NCI-H1436 (cell line): ENCODE data around the gene MARVELD1.
A peak's percentile ranks its signal among the peaks of the same experiment; 100 is the strongest.

Source experiments
- DNase-seq: peaks from one replicate; lab custom pipeline; 2025; lab: John Stamatoyannopoulos, UW

Gene MARVELD1

GRCh38 chr10:97755718-97756117, 42.2 kb downstream of the MARVELD1 start:
- no peak for DNase-seq

GRCh38 chr10:97757471-97757870, 43.9 kb downstream of the MARVELD1 start:
- DNase-seq = no peak

DNA sequence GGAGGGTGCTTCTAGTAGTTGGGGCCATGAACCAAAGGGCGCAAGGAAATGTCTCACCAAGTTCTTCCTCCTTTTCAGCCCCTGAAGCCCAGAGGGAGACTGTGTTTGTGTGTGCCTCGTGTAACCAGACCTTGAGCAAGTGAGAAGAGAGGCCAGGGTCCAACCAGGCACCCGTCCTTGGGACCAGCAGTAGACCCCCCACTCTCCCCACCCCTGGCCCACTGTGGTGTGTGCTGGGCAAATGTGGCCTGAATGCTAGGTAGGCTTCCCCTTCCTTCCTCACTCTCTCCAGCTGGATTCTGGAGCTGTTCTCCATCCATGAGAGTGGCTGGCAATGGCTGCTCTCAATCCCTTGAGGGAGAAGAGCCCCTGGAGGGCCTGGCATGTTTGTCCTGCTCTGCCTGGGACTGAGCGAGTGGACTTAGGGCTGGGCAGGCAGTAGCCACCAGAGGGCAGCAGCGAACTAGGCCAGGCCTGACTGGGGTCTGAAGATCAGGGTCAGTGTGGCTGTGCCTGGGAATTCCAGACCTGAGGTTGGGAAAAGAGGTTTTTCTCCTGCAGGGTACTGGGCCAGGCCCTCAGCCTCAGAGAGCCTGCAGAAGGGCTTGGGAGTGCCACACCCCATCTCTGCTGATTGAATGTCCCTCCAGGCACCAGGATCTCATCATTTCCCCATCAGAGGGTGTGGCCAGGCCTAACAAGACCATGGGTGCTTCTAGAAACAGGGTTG, 45.8 kb downstream of the MARVELD1 start:
- peak; percentile 29 for DNase-seq

DNA sequence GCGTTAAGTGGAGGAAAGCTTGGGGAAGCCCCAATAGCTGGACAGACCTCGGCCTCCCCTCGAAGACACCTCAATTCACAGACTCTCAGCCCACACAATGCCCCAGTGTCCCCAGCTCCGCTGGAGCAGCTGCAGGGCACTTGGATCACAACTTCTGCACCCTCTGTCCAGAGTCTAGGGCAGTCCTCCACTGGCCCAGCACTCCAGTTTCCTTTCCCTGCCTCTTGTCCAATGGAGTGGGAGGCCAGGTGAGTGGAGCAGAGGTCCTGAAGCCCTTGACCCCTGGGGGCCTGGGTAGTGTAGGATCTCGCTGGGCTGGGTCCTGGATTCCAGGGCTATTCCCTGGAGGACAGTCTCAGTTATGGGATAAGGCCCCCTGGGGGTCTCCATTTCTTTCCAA, 46.4 kb downstream of the MARVELD1 start:
- no peak for DNase-seq

GRCh38 chr10:97760461-97761257, 47.1 kb downstream of the MARVELD1 start:
- no peak for DNase-seq

DNA sequence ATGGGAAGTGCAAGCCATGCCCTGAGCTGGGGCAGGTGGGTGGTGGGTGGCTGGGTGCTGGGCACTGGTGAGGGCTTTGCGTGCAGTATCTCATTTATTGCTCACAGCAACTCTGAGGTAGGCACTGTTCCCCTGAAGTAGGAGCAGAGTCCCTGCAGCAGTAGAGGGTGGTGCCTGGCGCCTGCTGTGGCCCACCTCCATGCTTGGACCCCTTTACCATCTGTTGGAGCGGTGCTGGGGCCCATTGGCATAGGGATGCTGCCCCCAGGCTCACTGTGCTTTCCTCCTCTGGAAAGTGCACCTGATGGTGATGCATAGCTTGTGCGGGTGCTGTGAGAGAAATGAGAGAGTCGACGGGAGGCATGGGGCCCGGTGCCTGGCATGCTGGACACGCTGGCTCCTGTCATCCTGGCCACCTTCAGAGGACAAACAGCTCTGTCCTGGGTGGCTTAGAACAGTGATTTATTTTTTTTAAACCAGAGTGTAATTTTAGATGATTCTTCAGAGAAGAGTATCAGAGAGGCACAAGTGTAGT, 47.9 kb downstream of the MARVELD1 start:
- DNase-seq = no peak

- DNase-seq = no peak
Observed at GRCh38 chr10:97762056-97762455, 48.5 kb downstream of the MARVELD1 start.

GRCh38 chr10:97762816-97763215, 49.3 kb downstream of the MARVELD1 start:
- no peak for DNase-seq

- DNase-seq = no peak
Observed at GRCh38 chr10:97763411-97763810, 49.9 kb downstream of the MARVELD1 start.

GRCh38 chr10:97763947-97764346, 50.4 kb downstream of the MARVELD1 start:
- no peak for DNase-seq

GRCh38 chr10:97764519-97764931, 51.0 kb downstream of the MARVELD1 start:
- DNase-seq = no peak

- no peak for DNase-seq
Observed at GRCh38 chr10:97765201-97765600, 51.7 kb downstream of the MARVELD1 start.

- no peak for DNase-seq
Observed at GRCh38 chr10:97766106-97766810, 52.7 kb downstream of the MARVELD1 start.

DNA sequence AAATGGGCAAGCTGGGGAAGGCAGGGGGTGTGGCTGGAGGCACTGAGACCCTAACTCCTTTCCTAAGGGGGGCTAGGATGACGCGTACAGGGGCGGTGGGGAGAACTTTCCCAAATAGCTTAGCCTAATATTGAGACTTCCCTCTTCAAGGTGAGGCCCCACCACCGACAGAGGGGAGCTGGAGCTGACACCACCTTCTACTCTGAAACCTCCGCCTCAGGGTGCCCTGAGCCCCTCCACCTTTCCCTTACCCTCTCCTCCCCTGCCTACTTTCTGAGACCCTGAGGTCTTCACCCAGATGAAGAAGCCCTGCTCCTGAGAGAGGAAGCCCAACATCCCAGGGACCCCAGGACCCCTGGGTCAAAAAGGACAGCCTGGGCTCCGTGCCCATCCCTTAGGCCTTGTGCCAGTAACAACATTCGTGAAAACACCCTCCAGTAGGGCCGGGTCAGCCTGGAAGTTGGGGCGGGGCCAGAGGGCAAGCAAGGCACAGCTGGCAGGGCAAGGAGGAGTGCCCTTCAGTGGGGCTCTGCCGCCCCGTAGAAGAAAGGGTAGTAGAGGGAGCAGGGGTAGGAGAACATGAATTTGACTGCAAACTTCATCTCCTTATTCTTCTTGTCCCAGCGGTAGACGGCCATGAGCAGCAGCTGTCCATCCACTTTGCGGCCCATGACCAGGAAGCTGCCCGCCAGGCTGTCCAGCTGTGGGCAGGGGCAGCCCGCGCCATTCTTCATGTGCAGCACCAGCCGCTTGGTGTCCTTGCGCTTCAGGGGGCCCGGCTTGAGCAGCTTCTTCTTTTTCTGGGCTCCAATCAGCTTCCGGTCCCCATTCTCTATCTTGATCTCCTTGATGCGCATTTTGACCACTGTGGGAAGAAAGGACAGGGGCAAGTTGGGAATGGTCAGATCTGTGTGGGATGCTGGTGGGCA, 53.7 kb downstream of the MARVELD1 start:
- no peak for DNase-seq
